SK-N-SH treated with all-trans-retinoic acid at 6 μM for 48 hours (cell line): ENCODE data around the gene ZDHHC9.

Experiments used
- ATAC-seq: fragments of 200-7000 bp; cut with Tn5 transposase; 3 replicates; pipeline ENCODE4 v1.9.1; 2020; ENCODE audit warnings: mild to moderate bottlenecking, moderate library complexity
- ARNTL ChIP-seq: fragments of 450-650 bp; formaldehyde crosslinking; IDR thresholded peaks from 2 replicates; pipeline ENCODE4 v1.5.0; 2020; ENCODE audit warnings: low read depth, mild to moderate bottlenecking, moderate library complexity, borderline replicate concordance
- BACH2 ChIP-seq: fragments of 250-450 bp; sonication (Bioruptor Pico); IDR thresholded peaks from 2 replicates; pipeline ENCODE4 v1.9.0; 2021; ENCODE audit warnings: mild to moderate bottlenecking, borderline replicate concordance
- CREB5 ChIP-seq: fragments of 250-450 bp; sonication (Bioruptor Pico); IDR thresholded peaks from 2 replicates; pipeline ENCODE4 v1.5.1; 2020; ENCODE audit warnings: low read depth, mild to moderate bottlenecking, moderate library complexity
- CSDC2 ChIP-seq: fragments of 250-450 bp; sonication (Bioruptor Pico); IDR thresholded peaks from 2 replicates; pipeline ENCODE4 v1.5.0; 2020; ENCODE audit warnings: mild to moderate bottlenecking, moderate library complexity
- CSRNP3 ChIP-seq: fragments of 250-450 bp; sonication (Bioruptor Pico); IDR thresholded peaks from 2 replicates; pipeline ENCODE4 v1.5.1; 2021; ENCODE audit warnings: mild to moderate bottlenecking, moderate library complexity
- ESRRG ChIP-seq: fragments of 250-450 bp; sonication (Bioruptor Pico); IDR thresholded peaks from 2 replicates; pipeline ENCODE4 v1.6.1; 2021; ENCODE audit warnings: mild to moderate bottlenecking
- GLIS3 ChIP-seq: fragments of 250-450 bp; sonication (Bioruptor Pico); IDR thresholded peaks from 2 replicates; pipeline ENCODE4 v1.5.0; 2020; ENCODE audit warnings: mild to moderate bottlenecking, moderate library complexity
- ISL1 ChIP-seq: fragments of 250-450 bp; sonication (Bioruptor Pico); IDR thresholded peaks from 2 replicates; pipeline ENCODE4 v2.1.2; 2022; ENCODE audit warnings: mild to moderate bottlenecking, moderate library complexity
- OSR1 ChIP-seq: fragments of 250-450 bp; sonication (Bioruptor Pico); IDR thresholded peaks from 2 replicates; pipeline ENCODE4 v1.8.0; 2022; ENCODE audit warnings: moderate library complexity, mild to moderate bottlenecking, inconsistent platforms
- POU6F1 ChIP-seq: fragments of 250-450 bp; sonication (Bioruptor Pico); IDR thresholded peaks from 2 replicates; pipeline ENCODE4 v1.8.0; 2021; ENCODE audit warnings: low read depth, mild to moderate bottlenecking, moderate library complexity, borderline replicate concordance
- PPARA ChIP-seq: fragments of 250-450 bp; sonication (Bioruptor Pico); IDR thresholded peaks from 2 replicates; pipeline ENCODE4 v1.5.0; 2020; ENCODE audit warnings: mild to moderate bottlenecking, borderline replicate concordance
- RARB ChIP-seq: fragments of 250-450 bp; sonication (Bioruptor Pico); IDR thresholded peaks from 2 replicates; pipeline ENCODE4 v1.8.0; 2021; ENCODE audit warnings: mild to moderate bottlenecking, moderate library complexity
- SNAI2 ChIP-seq: fragments of 250-450 bp; sonication (Bioruptor Pico); IDR thresholded peaks from 2 replicates; pipeline ENCODE4 v1.5.0; 2020; ENCODE audit warnings: mild to moderate bottlenecking, moderate library complexity
- TCF4 ChIP-seq: fragments of 250-450 bp; sonication (Bioruptor Pico); IDR thresholded peaks from 2 replicates; pipeline ENCODE4 v1.8.0; 2021; ENCODE audit warnings: mild to moderate bottlenecking, moderate library complexity, borderline replicate concordance
- TOX ChIP-seq: fragments of 250-450 bp; sonication (Bioruptor Pico); IDR thresholded peaks from 2 replicates; pipeline ENCODE4 v1.8.0; 2021; ENCODE audit warnings: mild to moderate bottlenecking, moderate library complexity, borderline replicate concordance
- ZC3H10 ChIP-seq: fragments of 250-450 bp; sonication (Bioruptor Pico); IDR thresholded peaks from 2 replicates; pipeline ENCODE4 v1.5.1; 2021; ENCODE audit warnings: mild to moderate bottlenecking, moderate library complexity
- ZFP3 ChIP-seq: fragments of 250-450 bp; sonication (Bioruptor Pico); IDR thresholded peaks from 2 replicates; pipeline ENCODE4 v1.5.0; 2020; ENCODE audit warnings: mild to moderate bottlenecking, moderate library complexity
- ZFP30 ChIP-seq: fragments of 450-650 bp; formaldehyde crosslinking; IDR thresholded peaks from 2 replicates; pipeline ENCODE4 v1.5.0; 2022; ENCODE audit warnings: mild to moderate bottlenecking, moderate library complexity
- ZNF565 ChIP-seq: fragments of 450-650 bp; formaldehyde crosslinking; conservative IDR thresholded peaks from 2 replicates; pipeline ENCODE4 v1.5.0; 2020; ENCODE audit warnings: low read depth, mild to moderate bottlenecking, moderate library complexity
- ZNF70 ChIP-seq: fragments of 450-650 bp; formaldehyde crosslinking; IDR thresholded peaks from 2 replicates; pipeline ENCODE4 v1.5.0; 2020; ENCODE audit warnings: mild to moderate bottlenecking, moderate library complexity
- ZNF8 ChIP-seq: fragments of 450-650 bp; formaldehyde crosslinking; IDR thresholded peaks from 2 replicates; pipeline ENCODE4 v1.5.0; 2020; ENCODE audit warnings: mild to moderate bottlenecking, moderate library complexity
- TF ChIP-seq, protein P1 (sequence below): fragments of 250-450 bp; sonication (Bioruptor Pico); IDR thresholded peaks from 2 replicates; pipeline ENCODE4 v1.8.0; 2020; ENCODE audit warnings: mild to moderate bottlenecking, moderate library complexity, borderline replicate concordance
- TF ChIP-seq, protein P2 (sequence below): fragments of 250-450 bp; sonication (Bioruptor Pico); IDR thresholded peaks from 2 replicates; pipeline ENCODE4 v1.5.0; 2020; ENCODE audit warnings: mild to moderate bottlenecking, moderate library complexity

The ZDHHC9 gene

DNA sequence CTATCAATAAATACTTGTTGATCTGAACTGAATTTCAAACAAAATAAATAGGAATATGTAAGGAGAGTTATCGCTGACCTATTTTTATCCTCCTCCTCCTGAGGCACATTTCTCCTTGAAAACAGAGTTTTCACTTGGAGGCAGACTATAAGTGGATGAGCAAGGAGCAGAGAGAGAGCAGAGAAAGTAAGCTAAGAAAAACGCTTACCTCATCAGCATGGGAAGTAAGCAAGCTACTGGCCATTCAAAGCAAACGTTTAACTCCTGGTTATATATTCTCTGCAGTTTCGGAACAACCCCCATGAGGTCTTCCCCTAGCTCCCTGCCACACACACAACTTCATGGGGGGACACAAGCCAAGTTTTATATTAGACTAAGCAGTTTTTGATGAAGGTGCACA, 13.2 kb downstream of the ZDHHC9 start:
- ATAC-seq = no peak
- no peak for TF ChIP-seq ZC3H10 (CRISPR knock-in tag)

- no peak for TF ChIP-seq TCF4
- no peak for TF ChIP-seq OSR1 (CRISPR knock-in tag)
- TF ChIP-seq CSDC2 (CRISPR knock-in tag) = no peak
- no peak for TF ChIP-seq TOX
- TF ChIP-seq ZFP30 (CRISPR knock-in tag) = no peak
- TF ChIP-seq ZC3H10 (CRISPR knock-in tag) = no peak
- TF ChIP-seq CREB5 (CRISPR knock-in tag) = no peak
- no peak for TF ChIP-seq ZFP3 (CRISPR knock-in tag)
- TF ChIP-seq, protein P1, sequence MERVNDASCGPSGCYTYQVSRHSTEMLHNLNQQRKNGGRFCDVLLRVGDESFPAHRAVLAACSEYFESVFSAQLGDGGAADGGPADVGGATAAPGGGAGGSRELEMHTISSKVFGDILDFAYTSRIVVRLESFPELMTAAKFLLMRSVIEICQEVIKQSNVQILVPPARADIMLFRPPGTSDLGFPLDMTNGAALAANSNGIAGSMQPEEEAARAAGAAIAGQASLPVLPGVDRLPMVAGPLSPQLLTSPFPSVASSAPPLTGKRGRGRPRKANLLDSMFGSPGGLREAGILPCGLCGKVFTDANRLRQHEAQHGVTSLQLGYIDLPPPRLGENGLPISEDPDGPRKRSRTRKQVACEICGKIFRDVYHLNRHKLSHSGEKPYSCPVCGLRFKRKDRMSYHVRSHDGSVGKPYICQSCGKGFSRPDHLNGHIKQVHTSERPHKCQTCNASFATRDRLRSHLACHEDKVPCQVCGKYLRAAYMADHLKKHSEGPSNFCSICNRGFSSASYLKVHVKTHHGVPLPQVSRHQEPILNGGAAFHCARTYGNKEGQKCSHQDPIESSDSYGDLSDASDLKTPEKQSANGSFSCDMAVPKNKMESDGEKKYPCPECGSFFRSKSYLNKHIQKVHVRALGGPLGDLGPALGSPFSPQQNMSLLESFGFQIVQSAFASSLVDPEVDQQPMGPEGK = no peak
- no peak for TF ChIP-seq POU6F1
- TF ChIP-seq ZNF70 (CRISPR knock-in tag) = no peak
- TF ChIP-seq CSRNP3 (CRISPR knock-in tag) = no peak
- no peak for TF ChIP-seq BACH2 (CRISPR knock-in tag)
- TF ChIP-seq ARNTL (CRISPR knock-in tag) = no peak
- TF ChIP-seq RARB (CRISPR knock-in tag) = no peak
- TF ChIP-seq ESRRG (CRISPR knock-in tag) = no peak
- no peak for TF ChIP-seq PPARA (CRISPR knock-in tag)
- ATAC-seq = no peak
These were observed 17.8 kb downstream of the ZDHHC9 start for GRCh38 chrX:129825746-129826505.

- TF ChIP-seq ZFP3 (CRISPR knock-in tag) = no peak
- TF ChIP-seq, protein P1 = no peak
- TF ChIP-seq CSRNP3 (CRISPR knock-in tag) = no peak
- no peak for TF ChIP-seq SNAI2
- TF ChIP-seq ZNF565 (CRISPR knock-in tag) = no peak
- TF ChIP-seq ISL1 = no peak
- TF ChIP-seq GLIS3 (CRISPR knock-in tag) = no peak
- TF ChIP-seq CSDC2 (CRISPR knock-in tag) = no peak
- no peak for TF ChIP-seq ESRRG (CRISPR knock-in tag)
- no peak for TF ChIP-seq PPARA (CRISPR knock-in tag)
- TF ChIP-seq, protein P2, sequence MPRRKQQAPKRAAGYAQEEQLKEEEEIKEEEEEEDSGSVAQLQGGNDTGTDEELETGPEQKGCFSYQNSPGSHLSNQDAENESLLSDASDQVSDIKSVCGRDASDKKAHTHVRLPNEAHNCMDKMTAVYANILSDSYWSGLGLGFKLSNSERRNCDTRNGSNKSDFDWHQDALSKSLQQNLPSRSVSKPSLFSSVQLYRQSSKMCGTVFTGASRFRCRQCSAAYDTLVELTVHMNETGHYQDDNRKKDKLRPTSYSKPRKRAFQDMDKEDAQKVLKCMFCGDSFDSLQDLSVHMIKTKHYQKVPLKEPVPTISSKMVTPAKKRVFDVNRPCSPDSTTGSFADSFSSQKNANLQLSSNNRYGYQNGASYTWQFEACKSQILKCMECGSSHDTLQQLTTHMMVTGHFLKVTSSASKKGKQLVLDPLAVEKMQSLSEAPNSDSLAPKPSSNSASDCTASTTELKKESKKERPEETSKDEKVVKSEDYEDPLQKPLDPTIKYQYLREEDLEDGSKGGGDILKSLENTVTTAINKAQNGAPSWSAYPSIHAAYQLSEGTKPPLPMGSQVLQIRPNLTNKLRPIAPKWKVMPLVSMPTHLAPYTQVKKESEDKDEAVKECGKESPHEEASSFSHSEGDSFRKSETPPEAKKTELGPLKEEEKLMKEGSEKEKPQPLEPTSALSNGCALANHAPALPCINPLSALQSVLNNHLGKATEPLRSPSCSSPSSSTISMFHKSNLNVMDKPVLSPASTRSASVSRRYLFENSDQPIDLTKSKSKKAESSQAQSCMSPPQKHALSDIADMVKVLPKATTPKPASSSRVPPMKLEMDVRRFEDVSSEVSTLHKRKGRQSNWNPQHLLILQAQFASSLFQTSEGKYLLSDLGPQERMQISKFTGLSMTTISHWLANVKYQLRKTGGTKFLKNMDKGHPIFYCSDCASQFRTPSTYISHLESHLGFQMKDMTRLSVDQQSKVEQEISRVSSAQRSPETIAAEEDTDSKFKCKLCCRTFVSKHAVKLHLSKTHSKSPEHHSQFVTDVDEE (CRISPR knock-in tag) = no peak
- TF ChIP-seq RARB (CRISPR knock-in tag) = no peak
- TF ChIP-seq OSR1 (CRISPR knock-in tag) = no peak
- no peak for TF ChIP-seq CREB5 (CRISPR knock-in tag)
- TF ChIP-seq ZNF8 (CRISPR knock-in tag) = no peak
- no peak for ATAC-seq
These were observed 19.1 kb downstream of the ZDHHC9 start for GRCh38 chrX:129824620-129825019.
